Ecto neural progenitor cell (in vitro differentiated cells): Measurements from ENCODE around the gene C17orf50.

Experiments used
- DNase-seq: peaks from one replicate; pipeline ENCODE4 v3.0.0-alpha.2; 2018; ENCODE audit warnings: low spot score

C17orf50 gene

GRCh38 chr17:35760587-35760986 lies at the start of gene C17orf50:
Gene C17orf50 (plus strand): TSS chr17:35760887. CDS start chr17:35760942, 55 bp downstream.
- no peak for DNase-seq

GRCh38 chr17:35710950-35711349 lies 49.7 kb upstream of the C17orf50 start:
- no peak for DNase-seq

GRCh38 chr17:35713069-35713728 lies 47.5 kb upstream of the C17orf50 start:
- no peak for DNase-seq

- no peak for DNase-seq
These were observed 45.7 kb upstream of the C17orf50 start for GRCh38 chr17:35714988-35715387.

GRCh38 chr17:35715416-35715815 lies 45.3 kb upstream of the C17orf50 start:
- peak; percentile 79 for DNase-seq

GRCh38 chr17:35716173-35716572 lies 44.5 kb upstream of the C17orf50 start:
- DNase-seq = no peak

- DNase-seq = no peak
These were observed 43.7 kb upstream of the C17orf50 start for GRCh38 chr17:35716897-35717465.

GRCh38 chr17:35717475-35717874 lies 43.2 kb upstream of the C17orf50 start:
- no peak for DNase-seq

GRCh38 chr17:35723735-35724134 lies 37.0 kb upstream of the C17orf50 start:
- DNase-seq = no peak

GRCh38 chr17:35725058-35725457 lies 35.6 kb upstream of the C17orf50 start:
- no peak for DNase-seq

- no peak for DNase-seq
These were observed 34.9 kb upstream of the C17orf50 start for GRCh38 chr17:35725802-35726126.

GRCh38 chr17:35726127-35726952 lies 34.3 kb upstream of the C17orf50 start:
- DNase-seq = no peak

GRCh38 chr17:35726953-35727460 lies 33.7 kb upstream of the C17orf50 start:
- DNase-seq = no peak

- no peak for DNase-seq
These were observed 33.1 kb upstream of the C17orf50 start for GRCh38 chr17:35727635-35728034.

GRCh38 chr17:35728551-35728950 lies 32.1 kb upstream of the C17orf50 start:
- no peak for DNase-seq

GRCh38 chr17:35729405-35729833 lies 31.3 kb upstream of the C17orf50 start:
- DNase-seq = no peak

- DNase-seq = no peak
These were observed 30.2 kb upstream of the C17orf50 start for GRCh38 chr17:35730400-35731005.

GRCh38 chr17:35731239-35731916 lies 29.3 kb upstream of the C17orf50 start, which contains the start of gene RASL10B:
Gene RASL10B (plus strand): TSS chr17:35731639. CDS start chr17:35735185, 3,546 bp downstream.
- DNase-seq = peak; percentile 92

GRCh38 chr17:35731917-35732805 lies 28.5 kb upstream of the C17orf50 start:
- DNase-seq = peak; percentile 76

GRCh38 chr17:35732806-35733136 lies 27.9 kb upstream of the C17orf50 start:
- DNase-seq = no peak

GRCh38 chr17:35733366-35733765 lies 27.3 kb upstream of the C17orf50 start:
- DNase-seq = no peak
